ENCODE measurements around the gene KCTD6.

Gene KCTD6

DNA sequence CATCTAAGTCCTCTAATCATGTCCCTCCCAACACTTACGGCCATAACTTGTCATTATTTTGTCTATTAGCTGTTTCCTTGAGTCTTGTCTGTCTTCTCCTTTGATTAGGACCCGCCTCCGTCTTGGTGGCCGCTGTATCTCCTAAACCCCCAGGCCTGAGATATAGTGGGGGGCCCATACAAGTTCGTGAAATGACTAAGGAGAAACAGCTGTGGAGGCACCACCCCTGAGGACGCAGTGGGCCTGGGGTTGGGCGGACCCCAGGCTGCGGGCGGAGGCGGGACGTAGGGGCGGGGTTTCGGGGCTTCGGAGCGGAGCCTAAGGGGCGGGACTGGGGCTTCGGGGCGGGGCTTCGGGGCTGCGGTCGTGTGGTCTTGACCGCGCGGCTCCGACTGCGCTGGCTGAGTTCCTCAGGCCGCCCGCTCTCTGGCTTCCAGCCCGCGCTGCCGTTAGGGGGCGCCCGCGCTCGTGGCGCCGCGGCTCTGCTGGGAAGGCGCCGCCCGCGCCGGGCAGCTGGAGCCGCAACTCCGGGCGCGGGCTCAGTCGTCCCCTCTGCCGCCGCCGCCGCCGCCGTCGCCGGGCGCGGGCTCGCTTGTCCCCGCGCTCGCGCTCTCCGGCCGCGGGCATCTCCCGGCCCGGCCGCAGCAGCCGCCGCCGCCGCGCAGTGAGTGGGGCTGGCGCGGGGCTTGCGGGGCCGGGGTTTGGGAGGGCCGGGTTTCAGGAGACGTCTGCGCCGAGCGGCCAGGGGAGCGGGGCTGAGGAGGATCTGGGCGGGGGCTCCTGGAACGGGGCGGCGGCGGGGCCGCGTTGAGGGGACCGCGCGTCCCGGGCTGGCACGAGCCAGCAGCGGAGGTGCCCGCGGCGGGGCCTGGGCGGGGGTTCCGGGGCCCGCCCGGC is at the start of gene KCTD6:
KCTD6 (plus strand) TSS at position 591 of the 897 bp plus-strand sequence. CDS start 6,660 bp downstream, outside the sequence.
- peak; percentile 95 for DNase-seq

GRCh38 chr3:58452176-58452575 is 39.7 kb upstream of the KCTD6 start:
- DNase-seq = peak; percentile 32

GRCh38 chr3:58459160-58459559 is 32.7 kb upstream of the KCTD6 start:
- DNase-seq = no peak

- peak; percentile 51 for DNase-seq
Measured at GRCh38 chr3:58462829-58463180, 29.1 kb upstream of the KCTD6 start.

DNA sequence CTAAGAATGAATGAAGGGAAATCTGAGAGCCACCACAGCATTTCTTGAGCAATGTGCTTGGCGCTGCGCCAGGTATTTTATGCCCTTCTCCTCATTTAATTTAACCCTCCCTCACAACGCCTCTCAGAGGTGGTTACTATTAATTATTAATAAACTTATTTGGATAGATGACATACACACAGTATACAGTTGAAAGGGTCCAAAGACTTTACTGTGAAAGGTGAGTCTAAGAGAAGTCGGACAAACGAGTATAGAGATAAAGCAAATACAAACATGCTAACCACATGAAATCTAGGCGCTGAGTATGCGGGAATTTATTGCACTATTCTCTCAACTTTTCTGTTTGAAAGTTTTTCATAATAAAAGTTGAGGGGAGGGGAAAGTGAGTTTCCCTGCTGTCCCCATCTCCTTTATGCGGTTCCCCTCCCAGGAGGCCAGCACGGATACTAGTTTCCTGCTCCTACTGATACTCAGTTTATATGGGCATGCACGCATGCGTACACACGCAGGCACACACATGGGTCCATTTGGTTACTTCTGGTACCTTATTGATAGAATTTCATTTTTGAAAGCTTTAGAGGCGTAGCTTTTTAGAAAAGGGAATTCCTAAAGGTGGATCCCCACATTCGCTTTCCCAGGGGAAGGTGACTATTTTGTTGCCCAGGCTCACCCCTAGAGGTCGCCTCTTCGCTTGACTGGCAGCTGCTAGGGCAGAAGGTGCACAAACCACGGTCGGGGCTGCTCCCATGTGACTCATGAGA is 28.5 kb upstream of the KCTD6 start:
- peak; percentile 92 for DNase-seq

DNA sequence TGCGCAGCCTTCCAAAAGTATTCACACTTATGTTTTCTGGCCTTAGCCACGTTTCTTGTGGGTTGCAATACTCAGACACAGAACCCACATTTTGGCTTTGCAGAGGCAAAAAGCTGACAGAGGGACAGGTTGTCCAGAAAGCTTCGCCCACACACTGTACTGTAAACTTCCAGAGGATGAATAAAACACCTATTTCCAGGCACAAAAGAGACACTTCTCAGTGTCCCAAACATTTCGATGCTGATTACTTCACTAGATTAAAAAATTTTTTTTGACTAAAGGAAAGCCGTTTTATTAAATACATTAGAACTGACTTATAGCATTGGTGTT is 28.0 kb upstream of the KCTD6 start:
- no peak for DNase-seq

DNA sequence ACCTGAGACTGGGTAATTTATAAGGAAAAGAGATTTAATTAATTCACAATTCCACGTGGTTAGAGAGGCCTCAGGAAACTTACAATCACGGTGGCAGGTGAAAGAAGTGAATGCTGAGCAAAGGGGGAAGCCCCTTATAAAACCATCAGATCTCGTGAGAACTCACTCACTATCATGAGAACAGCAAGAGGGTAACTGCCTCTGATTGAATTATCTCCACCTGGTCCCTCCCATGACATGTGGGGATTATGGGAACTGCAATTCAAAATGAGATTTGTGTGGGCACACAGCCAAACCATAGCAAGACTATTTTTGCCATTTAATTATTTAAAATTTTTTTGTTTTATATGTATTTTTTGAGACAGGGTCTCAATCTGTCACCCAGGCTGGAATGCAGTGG is 27.0 kb upstream of the KCTD6 start:
- peak; percentile 75 for DNase-seq

DNA sequence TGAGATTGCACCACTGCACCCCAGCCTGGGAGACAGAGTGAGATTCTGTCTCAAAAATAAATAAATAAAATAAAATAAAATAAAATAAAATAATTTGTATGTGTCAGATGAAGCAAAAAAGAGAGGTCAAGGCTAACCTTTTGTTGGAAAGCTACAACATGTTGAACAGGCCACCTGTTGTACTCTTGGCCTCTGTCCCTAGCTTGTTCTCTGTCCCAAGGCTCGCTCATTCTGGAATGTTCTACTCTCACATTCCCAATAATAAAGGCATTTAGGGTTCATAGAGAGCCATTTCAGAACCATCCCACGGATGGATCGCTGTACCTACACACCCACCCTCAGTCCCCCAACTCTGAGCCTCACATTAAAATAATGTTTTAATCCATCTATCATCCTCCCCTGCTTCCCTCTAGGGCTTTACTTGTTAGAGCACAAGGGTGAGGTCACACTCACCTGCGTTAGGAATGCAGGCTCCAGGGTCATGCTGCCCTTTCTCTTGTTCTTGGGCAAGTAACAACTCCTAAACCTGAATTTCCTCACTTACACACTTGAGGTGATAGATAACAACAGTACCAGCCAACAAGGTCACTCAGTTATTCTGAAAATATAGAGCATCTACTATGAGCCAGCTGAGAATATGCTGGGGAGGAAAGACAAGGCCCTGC is 24.9 kb upstream of the KCTD6 start:
- no peak for DNase-seq

DNA sequence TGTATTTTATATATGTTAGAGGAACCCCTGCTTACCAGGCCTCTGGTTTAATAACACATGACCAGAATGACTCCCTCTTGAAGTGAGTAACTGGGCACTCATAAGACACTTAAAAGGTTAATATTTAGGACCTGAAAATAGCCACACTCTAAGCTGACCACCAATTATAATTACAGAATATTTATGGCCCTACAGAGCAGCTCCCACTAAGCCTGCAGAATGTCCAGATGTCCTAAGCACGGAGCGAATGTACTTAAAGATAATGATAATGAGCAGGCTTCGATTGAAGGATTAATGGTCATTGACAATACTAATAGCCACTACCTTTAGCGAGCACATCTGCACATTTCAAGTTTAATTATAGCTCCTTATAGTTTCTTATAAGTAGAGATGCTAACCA is 22.8 kb upstream of the KCTD6 start:
- peak; percentile 79 for DNase-seq

DNA sequence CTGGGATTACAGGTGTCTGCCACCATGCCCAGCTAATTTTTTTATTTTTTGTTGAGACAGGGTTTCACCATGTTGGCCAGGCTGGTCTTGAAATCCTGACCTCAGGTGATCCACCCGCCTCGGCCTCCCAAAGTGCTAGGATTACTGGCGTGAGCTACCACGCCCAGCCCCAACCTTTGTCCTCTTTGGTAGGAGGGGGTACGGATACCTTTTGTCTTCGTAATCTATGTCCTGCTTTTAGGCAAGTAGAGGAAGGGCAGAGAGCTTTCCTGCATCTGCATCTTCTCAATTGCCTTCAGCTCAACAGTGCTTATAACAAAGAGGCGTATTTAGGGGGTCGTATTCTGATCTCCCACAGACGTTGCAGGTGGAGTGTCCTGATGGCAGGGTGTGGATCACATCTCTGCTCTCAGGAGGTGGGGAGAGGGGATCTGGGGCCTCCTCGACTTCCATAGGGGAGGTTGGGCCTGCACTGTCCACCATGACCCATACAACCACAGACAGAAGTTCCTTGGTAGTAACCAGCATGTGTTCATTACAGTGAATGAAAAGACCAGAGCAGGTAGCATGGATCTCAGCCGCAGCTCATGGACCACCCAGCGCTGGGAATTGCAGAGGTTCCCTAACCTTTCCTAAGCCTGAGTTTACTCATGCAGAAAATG is 21.4 kb upstream of the KCTD6 start:
- DNase-seq = no peak

- DNase-seq = peak; percentile 76
Measured at GRCh38 chr3:58471025-58471887, 20.6 kb upstream of the KCTD6 start.

DNA sequence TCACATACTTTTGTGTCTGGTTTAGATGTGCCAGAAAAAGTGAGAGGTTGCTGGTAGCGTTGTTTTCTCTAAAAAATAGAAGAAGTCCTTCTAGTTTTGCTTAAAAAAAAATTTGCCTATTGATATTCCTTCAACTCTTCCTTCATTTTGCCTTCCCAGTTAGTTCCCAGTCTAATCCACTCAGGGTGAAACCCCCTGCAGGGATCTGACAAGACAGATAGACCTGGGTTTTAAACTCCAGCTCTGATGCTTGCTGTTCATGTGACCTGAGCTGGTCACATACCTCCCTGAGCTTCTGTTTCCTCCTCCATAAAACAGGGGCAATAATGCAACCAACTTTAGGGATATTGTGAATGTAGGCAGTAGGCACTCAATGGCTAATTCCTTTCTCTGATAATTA is 18.6 kb upstream of the KCTD6 start:
- peak; percentile 51 for DNase-seq

DNA sequence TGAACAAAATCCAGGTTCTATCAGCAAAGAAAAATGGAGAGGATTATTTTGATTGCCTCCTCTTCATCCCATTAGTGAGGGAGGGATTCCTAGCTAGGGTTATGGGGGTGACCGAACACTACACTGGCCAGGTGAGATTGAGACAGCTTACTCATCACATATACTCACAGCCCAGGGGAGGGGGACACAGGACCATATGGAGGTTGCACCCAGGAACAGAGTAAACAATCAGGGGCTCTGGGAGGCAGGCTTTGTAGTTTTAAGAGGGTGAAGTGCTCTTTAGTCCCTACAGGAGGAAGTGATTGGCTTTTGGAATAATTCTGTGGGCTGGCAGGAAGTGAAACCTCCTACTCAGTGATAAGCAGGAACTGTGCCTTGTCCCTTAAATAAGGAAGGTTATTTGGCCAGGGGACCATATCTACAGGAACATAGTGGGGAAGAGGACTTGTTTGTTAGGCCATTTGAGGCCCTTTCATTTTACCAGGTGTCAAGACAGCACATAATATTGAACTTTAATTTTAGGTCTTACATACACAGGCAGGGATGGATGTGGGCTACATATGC is 17.5 kb upstream of the KCTD6 start:
- DNase-seq = peak; percentile 97

- peak; percentile 33 for DNase-seq
Measured at GRCh38 chr3:58474967-58475578, 16.8 kb upstream of the KCTD6 start.

GRCh38 chr3:58478781-58479180 is 13.1 kb upstream of the KCTD6 start:
- no peak for DNase-seq

GRCh38 chr3:58480309-58480708 is 11.6 kb upstream of the KCTD6 start:
- no peak for DNase-seq

- no peak for DNase-seq
Measured at GRCh38 chr3:58482917-58483636, 8.8 kb upstream of the KCTD6 start.

GRCh38 chr3:58484045-58484721 is 7.7 kb upstream of the KCTD6 start:
- peak; percentile 11 for DNase-seq

DNA sequence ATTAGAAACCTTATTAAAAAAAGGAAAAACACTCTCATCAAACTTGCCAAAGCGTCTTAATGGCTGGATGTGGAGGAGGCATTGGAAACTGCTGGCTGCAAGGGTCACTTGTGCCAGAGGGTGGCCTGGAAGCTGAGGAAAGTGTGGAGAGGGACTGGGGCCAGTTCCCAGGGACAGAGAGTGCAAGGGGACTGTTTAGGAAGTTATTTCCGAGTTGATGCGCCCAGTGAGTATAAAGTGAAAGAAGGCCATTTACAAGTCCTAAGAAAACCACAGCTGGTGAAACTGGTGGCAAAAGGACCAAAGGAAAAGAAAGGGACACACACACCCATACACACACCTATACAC is 7.2 kb upstream of the KCTD6 start:
- no peak for DNase-seq

DNA sequence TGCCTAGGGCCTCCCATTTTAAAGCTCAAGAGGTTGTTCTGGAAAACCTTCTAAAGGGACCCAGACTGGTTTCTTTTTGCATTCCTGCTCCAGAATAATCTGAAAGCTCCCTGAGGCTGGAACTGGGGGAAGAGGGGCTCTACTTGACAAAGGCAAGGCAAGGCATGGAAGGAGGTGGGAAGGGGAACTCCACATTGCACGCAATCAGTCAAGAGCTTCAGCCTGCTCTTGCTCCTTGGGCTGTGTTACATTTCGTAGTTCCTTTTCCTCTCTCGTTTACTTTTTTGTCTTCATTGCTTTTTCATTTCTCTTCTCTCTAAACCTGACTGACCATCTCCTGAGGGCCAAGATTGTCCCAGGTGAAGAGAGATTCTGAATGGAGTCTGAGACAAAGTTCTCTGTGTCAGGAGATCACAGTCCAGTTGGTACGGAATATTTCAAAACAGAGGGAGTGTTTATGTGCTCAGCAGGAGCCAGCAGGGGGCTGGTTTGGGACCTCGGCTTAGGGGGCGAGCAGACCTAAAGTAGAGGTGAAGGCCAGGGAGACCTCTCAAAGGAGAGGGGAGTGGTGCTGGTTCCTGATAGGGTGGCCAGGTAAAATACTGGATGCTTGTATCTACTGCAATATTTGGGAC is 6.0 kb upstream of the KCTD6 start:
- no peak for DNase-seq
